Testis (tissue), 3 donors: ENCODE results near the gene RAP2A. TPM values are rescaled to one million over a fixed set of nuclear protein-coding genes. Genes with fewer than 3 reads are reported as not detected.

Experiments
- DNase-seq: peaks from one replicate; pipeline ENCODE4 v3.0.0-alpha.2; 2019
- H3K27ac ChIP-seq, 2 donors: fragments of 200-600 bp; sonication (generic); one replicate each; pipeline ENCODE4 v1.5.1; 2019
- H3K27me3 ChIP-seq: fragments of 200-600 bp; sonication (generic); one replicate; pipeline ENCODE4 v1.5.1; 2019
- H3K36me3 ChIP-seq: fragments of 200-600 bp; sonication (generic); one replicate; pipeline ENCODE4 v1.5.1; 2017; ENCODE audit warnings: low read depth; ENCODE audit errors: missing control alignments
- H3K4me1 ChIP-seq: fragments of 200-600 bp; sonication (generic); one replicate; pipeline ENCODE4 v1.5.1; 2019
- H3K4me3 ChIP-seq, 2 donors: fragments of 200-600 bp; sonication (generic); one replicate each; pipeline ENCODE4 v1.5.1; 2017 to 2019
- H3K9me3 ChIP-seq: fragments of 200-600 bp; sonication (generic); one replicate; pipeline ENCODE4 v1.5.1; 2017
- POLR2A ChIP-seq: fragments of 450-650 bp; IDR thresholded peaks from one replicate; pipeline ENCODE4 v1.6.1; 2017; ENCODE audit warnings: antibody characterized with exemption, mild to moderate bottlenecking, moderate library complexity
- WGBS, 2 donors: methylation state at CpG; one replicate each; pipeline ENCODE4 v1.1.5; 2018; 5-methylcytosine and 5-hydroxymethylcytosine counted together
- intact Hi-C: fragments of 100-400 bp; cut with DNase I; formaldehyde crosslinking; loops from one replicate; pipeline ENCODE4 v1.15.1; 2023; ENCODE audit warnings: low total_unique reads
- polyA plus RNA-seq: library from polyadenylated mRNA; stranded (reverse); fragments of 350-450 nt; fragmentation: Illumina TruSeq; extraction: RNeasy Lipid Tissue Mini Kit (QIAGEN cat#74804); gene quantifications from one replicate; pipeline ENCODE4 v1.2.3, GENCODE V29; 2014; ENCODE audit warnings: low read depth, low replicate concordance; ENCODE audit not compliant: insufficient read depth
- small RNA-seq, 2 donors: library from RNA; depleted of rRNA; stranded (forward); fragments of <200 nt; gene quantifications; one replicate each; pipeline ENCODE3, GENCODE V24; 2016
- total RNA-seq, 2 donors: library from RNA; depleted of rRNA; stranded (reverse); fragments of >200 nt; gene quantifications; one replicate each; pipeline ENCODE4 v1.2.3, GENCODE V29; 2016
- TF ChIP-seq, protein P1 (sequence below), 3 experiments: fragments of 450-650 bp in 2 of 3; fragments of 200-600 bp in 1 of 3; sonication (generic) in 1 of 3; IDR thresholded peaks; one replicate each; pipeline ENCODE4 v1.5.1; 2016 to 2019; ENCODE audit warnings: antibody characterized with exemption in 3 of 3, mild to moderate bottlenecking in 2 of 3, moderate library complexity in 1 of 3

The RAP2A gene
- total and polyA plus RNA-seq, 3 donors from 2014 or later, result 9.1 to 11.5 (median 10.6) TPM

DNA sequence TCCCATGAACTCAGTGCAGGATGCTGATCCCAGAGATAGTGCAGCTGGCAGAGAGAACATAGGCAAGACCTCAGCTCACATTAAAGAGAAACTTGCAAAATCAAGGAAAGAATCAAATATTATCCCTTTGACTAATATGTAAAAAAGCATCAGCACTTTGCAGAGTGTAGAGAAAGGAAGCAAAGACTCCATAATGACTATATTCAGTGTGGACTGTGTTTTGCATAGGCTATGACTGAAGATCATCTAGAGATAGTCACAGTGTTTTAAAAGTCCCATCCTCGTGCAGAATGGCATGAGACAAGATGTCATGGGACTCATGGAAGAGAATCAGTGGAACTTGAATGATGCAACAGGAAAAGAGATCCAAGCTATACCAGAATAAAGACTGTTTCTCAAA is 84.0 kb downstream of the RAP2A start:
- Histone ChIP-seq H3K4me3 (no peak overlapping the region), H3K4me1 (no peaks in the 10 kb centered on the region), H3K27ac (no peak overlapping the region), H3K27me3 (no peaks in the 10 kb centered on the region), H3K9me3 (no peaks in the 10 kb centered on the region), H3K36me3 (no peaks in the 10 kb centered on the region)
- intact Hi-C loops, result no loop called here
- TF ChIP-seq, protein P1, sequence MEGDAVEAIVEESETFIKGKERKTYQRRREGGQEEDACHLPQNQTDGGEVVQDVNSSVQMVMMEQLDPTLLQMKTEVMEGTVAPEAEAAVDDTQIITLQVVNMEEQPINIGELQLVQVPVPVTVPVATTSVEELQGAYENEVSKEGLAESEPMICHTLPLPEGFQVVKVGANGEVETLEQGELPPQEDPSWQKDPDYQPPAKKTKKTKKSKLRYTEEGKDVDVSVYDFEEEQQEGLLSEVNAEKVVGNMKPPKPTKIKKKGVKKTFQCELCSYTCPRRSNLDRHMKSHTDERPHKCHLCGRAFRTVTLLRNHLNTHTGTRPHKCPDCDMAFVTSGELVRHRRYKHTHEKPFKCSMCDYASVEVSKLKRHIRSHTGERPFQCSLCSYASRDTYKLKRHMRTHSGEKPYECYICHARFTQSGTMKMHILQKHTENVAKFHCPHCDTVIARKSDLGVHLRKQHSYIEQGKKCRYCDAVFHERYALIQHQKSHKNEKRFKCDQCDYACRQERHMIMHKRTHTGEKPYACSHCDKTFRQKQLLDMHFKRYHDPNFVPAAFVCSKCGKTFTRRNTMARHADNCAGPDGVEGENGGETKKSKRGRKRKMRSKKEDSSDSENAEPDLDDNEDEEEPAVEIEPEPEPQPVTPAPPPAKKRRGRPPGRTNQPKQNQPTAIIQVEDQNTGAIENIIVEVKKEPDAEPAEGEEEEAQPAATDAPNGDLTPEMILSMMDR (IDR thresholded peaks at IDR 0.05), result no peak
- TF ChIP-seq POLR2A, result no peak
- 70 to 76% methylated on average over 1 of the region's 1 CpG for WGBS, 2 donors
- DNase-seq, result no peak

Small RNA genes within 50 kb of the gene (small RNA-seq; reads per million reads assigned to genes)
- gene AL442067.1, result 0 reads per million in 2 donors

Other genes with a start within 250 kb of the RAP2A start
- 10 to 100 TPM; 69.4 to 83.0 TPM for gene MBNL2, start 211.8 kb upstream of the RAP2A start, total RNA-seq
- 21.5 TPM for gene MBNL2, start 211.8 kb upstream of the RAP2A start, polyA plus RNA-seq